HUES48 (cell line): ENCODE data around the gene ERAL1.
"Not testable (repeated sequence)": the region's sequence is repeated elsewhere in the genome, so short reads cannot be mapped to it uniquely, and the experiment has no call there.

Experiments
- H3K27ac ChIP-seq: one replicate; pipeline ENCODE4 v1.7.0; 2013; ENCODE audit warnings: low read depth, low read length, inconsistent platforms
- H3K27me3 ChIP-seq: 2 replicates; pipeline ENCODE4 v1.6.1; 2013; ENCODE audit warnings: mild to moderate bottlenecking, low read length; ENCODE audit not compliant: control insufficient read depth, insufficient read depth
- H3K36me3 ChIP-seq: 2 replicates; pipeline ENCODE4 v1.6.1; 2013; ENCODE audit warnings: low read length; ENCODE audit not compliant: control insufficient read depth, insufficient read depth
- H3K4me1 ChIP-seq: 2 replicates; pipeline ENCODE4 v1.6.1; 2013; ENCODE audit warnings: mild to moderate bottlenecking, low read length; ENCODE audit not compliant: control insufficient read depth, insufficient read depth
- H3K4me3 ChIP-seq: 2 replicates; pipeline ENCODE4 v1.5.1; 2013; ENCODE audit warnings: mild to moderate bottlenecking, low read depth, low read length
- H3K9ac ChIP-seq: 2 replicates; pipeline ENCODE4 v1.6.1; 2013; ENCODE audit warnings: mild to moderate bottlenecking, low read depth, low read length, moderate library complexity
- H3K9me3 ChIP-seq: 2 replicates; pipeline ENCODE4 v1.6.1; 2013; ENCODE audit warnings: low read length; ENCODE audit not compliant: control insufficient read depth, insufficient read depth

ERAL1 gene

GRCh38 chr17:28865946-28866752, 11.3 kb downstream of the ERAL1 start:
- Histone ChIP-seq H3K9ac (no peak overlapping the region), H3K27ac (no peak overlapping the region)

GRCh38 chr17:28867276-28867675, 12.5 kb downstream of the ERAL1 start:
- Histone ChIP-seq H3K4me3 (no peak overlapping the region), H3K9ac (no peak overlapping the region), H3K4me1 (no peaks in the 10 kb centered on the region), H3K27me3 (no peaks in the 10 kb centered on the region), H3K36me3 (no peaks in the 10 kb centered on the region), H3K27ac (no peak overlapping the region), H3K9me3 (no peaks in the 10 kb centered on the region)

More at GRCh38 chr17:28865946-28866752, 11.3 kb downstream of the ERAL1 start:
- Histone ChIP-seq H3K27me3 (no peaks in the 10 kb centered on the region), H3K36me3 (no peaks in the 10 kb centered on the region), H3K4me3 (no peak overlapping the region), H3K9me3 (no peaks in the 10 kb centered on the region), H3K4me1 (no peaks in the 10 kb centered on the region)

DNA sequence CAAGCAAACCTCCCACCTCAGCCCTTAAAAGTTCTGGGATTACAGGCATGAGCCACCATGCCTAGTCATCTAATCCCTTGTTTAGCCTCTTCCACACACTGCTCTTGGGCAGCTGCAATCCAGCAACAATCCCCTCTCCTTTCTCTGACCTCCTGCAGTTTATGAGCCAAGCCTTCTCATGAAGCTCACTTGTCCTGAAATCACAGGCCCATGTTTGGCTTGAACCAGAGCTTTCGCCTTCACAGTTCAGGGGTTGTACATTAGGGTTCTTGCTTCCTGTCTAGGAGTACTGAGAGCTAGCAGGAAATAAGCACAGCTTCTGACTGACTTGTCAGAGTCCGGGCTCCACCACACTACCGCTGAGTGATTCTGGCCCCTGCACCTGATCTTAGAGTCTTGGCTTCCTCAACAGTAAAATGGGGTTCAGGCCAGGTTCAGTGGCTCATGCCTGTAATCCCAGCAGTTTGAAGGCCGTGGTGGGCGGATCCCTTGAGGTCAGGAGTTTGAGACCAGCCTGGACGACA, 16.3 kb downstream of the ERAL1 start:
- Histone ChIP-seq H3K9ac (no peak overlapping the region), H3K4me3 (no peak overlapping the region)

DNA sequence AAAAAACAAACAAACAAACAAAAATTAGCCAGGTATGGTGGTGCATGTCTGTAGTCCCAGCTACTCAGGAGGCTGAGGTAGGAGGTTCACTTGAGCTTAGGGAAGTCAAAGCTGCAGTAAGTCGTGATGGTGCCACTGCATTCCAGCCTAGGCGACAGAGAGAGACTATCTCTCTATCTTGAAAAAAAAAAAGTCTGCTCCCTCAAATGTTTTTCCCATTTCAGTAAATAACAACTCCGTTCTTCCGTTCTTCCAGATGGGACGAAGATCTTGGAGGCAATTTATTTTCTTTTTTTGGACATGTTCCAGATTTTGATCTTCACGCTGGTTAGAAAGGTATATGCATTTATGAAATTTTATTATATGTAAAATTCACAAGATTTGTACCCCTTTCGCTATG, 19.0 kb downstream of the ERAL1 start:
- Histone ChIP-seq H3K27me3 (no peaks in the 10 kb centered on the region), H3K4me1 (0 out of 2 replicates have a peak, but pooled peaks cover under 1% of the 10 kb centered on the region), H3K9ac (no peak overlapping the region), H3K36me3 (peaks cover 3% of the 10 kb centered on the region; the same call in 1 of the 2 replicates), H3K4me3 (no peak overlapping the region), H3K9me3 (no peaks in the 10 kb centered on the region), H3K27ac (no peak overlapping the region)

More for the DNA sequence above, 16.3 kb downstream of the ERAL1 start:
- no peaks in the 10 kb centered on the region for H3K27me3 ChIP-seq
- no peaks in the 10 kb centered on the region for H3K4me1 ChIP-seq
- no peaks in the 10 kb centered on the region for H3K36me3 ChIP-seq
- no peak overlapping the region for H3K27ac ChIP-seq
- H3K9me3 ChIP-seq, result no peaks in the 10 kb centered on the region

- H3K36me3 ChIP-seq, result peaks cover 10% of the 10 kb centered on the region; the same call in 1 of the 2 replicates
- no peak overlapping the region for H3K9ac ChIP-seq
- 0 out of 2 replicates have a peak, but pooled peaks cover 2% of the 10 kb centered on the region for H3K4me1 ChIP-seq
- no peak overlapping the region for H3K4me3 ChIP-seq
- H3K27ac ChIP-seq, result no peak overlapping the region
- H3K27me3 ChIP-seq, result no peaks in the 10 kb centered on the region
- H3K9me3 ChIP-seq, result no peaks in the 10 kb centered on the region
These were observed 19.9 kb downstream of the ERAL1 start for GRCh38 chr17:28874750-28875149.

DNA sequence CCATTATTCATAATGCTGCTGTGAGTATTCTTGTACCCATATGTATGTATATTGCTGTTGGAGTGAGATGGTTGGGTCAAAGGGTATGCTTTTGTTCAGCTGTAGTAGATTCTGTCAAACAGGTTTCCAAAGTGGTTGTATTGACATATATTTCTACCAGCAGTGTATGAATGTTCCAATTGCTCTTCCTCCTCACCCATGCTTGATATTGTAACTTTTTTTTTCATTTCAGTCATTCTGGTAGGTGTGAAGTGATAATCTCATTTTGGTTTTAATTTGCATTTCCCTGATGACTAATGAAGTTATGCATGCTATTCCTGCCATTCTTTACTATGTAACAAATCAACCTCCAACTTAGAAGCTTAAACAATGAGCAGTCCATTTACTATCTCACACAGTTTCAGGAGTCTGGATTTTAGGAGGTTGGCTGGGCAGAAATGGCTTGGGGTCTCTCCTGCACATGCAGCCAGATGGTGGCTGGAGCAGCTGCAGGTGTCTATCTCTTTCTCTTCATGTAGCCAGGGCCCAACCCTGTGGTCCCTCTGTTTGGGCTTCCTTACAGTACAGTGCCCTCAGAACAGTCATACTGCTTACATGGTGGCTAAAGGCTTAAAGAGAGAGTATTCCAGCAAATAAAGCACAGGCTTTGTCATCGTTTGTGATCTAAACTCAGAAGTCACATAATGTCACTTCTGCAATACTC, 21.2 kb downstream of the ERAL1 start:
- no peak overlapping the region for H3K27ac ChIP-seq
- no peak overlapping the region for H3K4me3 ChIP-seq
- no peaks in the 10 kb centered on the region for H3K9me3 ChIP-seq
- peaks cover 22% of the 10 kb centered on the region for H3K36me3 ChIP-seq
- H3K27me3 ChIP-seq, result no peaks in the 10 kb centered on the region
- no peak overlapping the region for H3K9ac ChIP-seq
- 0 out of 2 replicates have a peak, but pooled peaks cover 2% of the 10 kb centered on the region for H3K4me1 ChIP-seq

- H3K4me1 ChIP-seq, H3K9me3 ChIP-seq, H3K27me3 ChIP-seq, H3K9ac ChIP-seq, H3K4me3 ChIP-seq, H3K27ac ChIP-seq: not testable (repeated sequence)
- peaks cover 34% of the 10 kb centered on the region for H3K36me3 ChIP-seq
These were observed 22.4 kb downstream of the ERAL1 start for GRCh38 chr17:28877150-28877711.

GRCh38 chr17:28878158-28878910, 23.5 kb downstream of the ERAL1 start:
- no peaks in the 10 kb centered on the region for H3K9me3 ChIP-seq
- H3K4me1 ChIP-seq, result 0 out of 2 replicates have a peak, but pooled peaks cover 2% of the 10 kb centered on the region
- H3K9ac ChIP-seq, result no peak overlapping the region
- H3K4me3 ChIP-seq, result no peak overlapping the region
- no peaks in the 10 kb centered on the region for H3K27me3 ChIP-seq
- peaks cover 45% of the 10 kb centered on the region for H3K36me3 ChIP-seq
- H3K27ac ChIP-seq, result no peak overlapping the region

DNA sequence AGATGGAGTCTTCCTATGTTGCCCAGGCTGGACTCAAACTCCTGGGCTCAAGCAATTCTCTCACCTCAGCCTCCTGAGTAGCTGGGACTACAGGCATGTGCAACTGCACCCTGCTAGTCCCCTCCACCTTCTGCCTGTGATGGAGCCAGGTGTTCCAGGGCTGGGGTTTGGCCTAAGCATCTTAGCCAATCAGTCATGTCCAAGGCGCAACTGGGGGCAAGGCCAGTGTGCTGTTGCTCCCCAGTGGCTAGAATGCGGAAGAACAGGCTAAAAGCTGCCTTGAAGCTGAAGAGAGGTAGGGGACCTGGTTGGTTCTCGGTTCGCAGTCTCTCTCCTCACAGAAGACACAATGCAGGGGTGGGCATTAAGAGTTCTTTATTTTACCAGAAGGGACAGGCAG, 24.2 kb downstream of the ERAL1 start:
- Histone ChIP-seq H3K4me1 (0 out of 2 replicates have a peak, but pooled peaks cover 2% of the 10 kb centered on the region), H3K9me3 (no peaks in the 10 kb centered on the region), H3K27me3 (no peaks in the 10 kb centered on the region), H3K9ac (no peak overlapping the region), H3K36me3 (peaks cover 47% of the 10 kb centered on the region), H3K27ac (no peak overlapping the region), H3K4me3 (no peak overlapping the region)

DNA sequence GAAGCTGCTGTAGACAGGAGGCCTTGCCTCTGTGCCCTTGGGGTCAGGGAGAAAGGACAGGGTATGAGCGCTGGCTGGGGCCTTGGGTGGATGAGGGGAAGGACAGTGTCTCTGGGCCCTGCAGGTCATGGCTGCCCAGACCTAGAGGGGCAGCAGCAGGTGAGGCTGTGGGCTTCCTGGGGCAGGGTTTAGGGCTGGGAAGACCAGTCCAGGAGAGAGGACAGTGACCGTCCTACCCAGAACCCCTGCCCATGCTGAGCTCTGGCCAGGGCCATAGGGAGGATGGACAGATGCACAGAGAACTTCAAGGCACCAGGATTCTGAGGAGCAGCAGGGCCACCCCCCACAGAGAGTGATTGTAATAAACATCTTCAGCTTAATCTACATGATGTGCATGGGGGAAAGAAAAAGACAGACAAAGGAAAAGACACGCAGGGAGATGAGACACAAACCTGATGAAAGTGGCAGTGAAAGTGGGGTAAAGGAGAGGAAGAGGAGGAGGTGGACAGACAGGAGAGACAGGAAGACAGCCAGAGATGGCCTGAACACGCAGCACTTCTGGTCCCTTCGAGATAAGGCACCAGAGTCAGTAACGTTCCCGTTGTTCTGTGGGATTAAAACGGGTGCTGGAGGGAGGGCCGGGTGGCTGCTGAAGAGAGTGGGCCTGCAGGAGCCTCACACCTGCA, 25.2 kb downstream of the ERAL1 start:
- Histone ChIP-seq H3K4me3 (no peak overlapping the region), H3K27ac (no peak overlapping the region), H3K27me3 (no peaks in the 10 kb centered on the region), H3K4me1 (0 out of 2 replicates have a peak, but pooled peaks cover 2% of the 10 kb centered on the region), H3K36me3 (peaks cover 58% of the 10 kb centered on the region), H3K9me3 (no peaks in the 10 kb centered on the region), H3K9ac (no peak overlapping the region)
